Measurements from ENCODE around the gene CNST.
A peak's percentile ranks its signal among the peaks of the same experiment; 100 is the strongest.
"Not testable (repeated sequence)": the region's sequence is repeated elsewhere in the genome, so short reads cannot be mapped to it uniquely, and the experiment has no call there.

CNST gene

GRCh38 chr1:246690100-246690499, 123.8 kb downstream of the CNST start:
- intact Hi-C loops (cut with DNase I) = loop anchor here (10.0 kb wide), 2 partner anchors 65 to 185 kb away; partner anchors contain the start of gene SMYD3
- DNase-seq = peak in 2 of 42 donors; percentile 17 to 28

DNA sequence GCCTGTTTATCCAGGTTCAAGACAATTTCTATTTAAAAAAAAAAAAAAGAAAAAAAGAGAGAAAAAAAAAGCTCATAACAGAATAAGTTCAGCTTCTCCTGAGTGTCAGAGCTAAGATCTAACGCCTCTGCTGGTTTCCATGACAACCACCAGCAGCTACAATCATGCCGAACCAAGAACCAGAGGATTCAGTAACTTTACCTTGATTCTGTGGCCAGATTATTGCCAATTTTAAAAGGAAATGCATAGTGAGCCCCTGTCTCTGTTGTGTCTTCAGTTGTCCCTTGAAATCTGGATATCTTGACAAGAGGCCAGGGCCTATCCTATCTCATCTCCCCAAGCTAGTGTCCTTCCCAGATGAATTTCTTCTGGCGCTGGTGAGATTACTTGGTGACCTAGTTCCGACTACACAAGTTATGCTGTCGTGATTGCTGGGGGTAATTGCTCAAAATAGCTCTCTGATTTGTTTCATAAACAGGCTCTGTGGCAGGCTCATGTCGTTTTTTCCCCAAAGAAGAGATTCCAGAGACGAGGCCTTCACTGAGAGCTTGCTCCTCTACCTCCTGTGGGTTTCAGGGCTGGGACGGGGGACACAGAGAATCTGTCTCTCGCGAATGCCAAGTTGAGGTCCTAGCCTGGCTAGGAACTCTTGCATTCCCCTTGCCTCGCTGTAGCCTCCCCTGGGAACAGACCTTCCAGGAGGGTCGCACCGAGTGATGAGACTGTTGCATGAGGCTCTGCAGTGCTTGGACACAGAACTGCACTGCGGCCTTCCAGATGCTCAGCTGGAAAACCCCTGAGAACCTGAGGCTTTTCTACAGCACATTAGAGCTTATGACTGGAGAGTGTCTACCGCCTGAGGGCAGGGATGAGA, 125.6 kb downstream of the CNST start:
- intact Hi-C loops (cut with DNase I) = loop anchor here (10.0 kb wide), 2 partner anchors 63 to 187 kb away; partner anchors contain the start of gene SMYD3

GRCh38 chr1:246694213-246694895, 128.1 kb downstream of the CNST start:
- intact Hi-C loops (cut with DNase I) = loop anchor here (10.0 kb wide), 2 partner anchors 60 to 190 kb away; partner anchors contain the start of gene SMYD3
- DNase-seq = peak in 1 of 42 donors; percentile 19

More for the DNA sequence above, 125.6 kb downstream of the CNST start:
- peak in 25 of 42 donors; percentile 31 to 85 (median 53) for DNase-seq

DNA sequence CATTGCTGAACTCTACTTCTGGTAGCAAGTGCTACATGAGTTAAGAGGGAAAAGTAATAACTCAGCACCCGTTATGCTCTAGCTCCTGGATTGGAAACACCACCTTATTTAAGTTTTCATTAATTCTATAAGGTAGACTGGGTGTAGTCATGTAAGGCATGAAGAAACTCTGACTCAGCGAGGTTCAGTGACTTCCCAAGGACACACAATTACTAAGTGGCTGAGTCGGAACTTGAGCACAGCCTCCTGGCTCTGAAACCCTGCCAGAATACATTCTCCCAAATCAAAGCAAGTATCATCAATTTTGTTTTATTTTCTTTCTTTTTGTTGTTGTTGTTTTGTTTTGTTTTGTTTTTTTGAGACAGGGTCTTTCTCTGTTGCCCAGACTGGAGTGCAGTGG, 128.9 kb downstream of the CNST start:
- DNase-seq = peak in 1 of 42 donors; percentile 37
- intact Hi-C loops (cut with DNase I) = loop anchor here (5.0 to 10.0 kb wide), 3 partner anchors 48 to 190 kb away; partner anchors contain the start of gene SMYD3

DNA sequence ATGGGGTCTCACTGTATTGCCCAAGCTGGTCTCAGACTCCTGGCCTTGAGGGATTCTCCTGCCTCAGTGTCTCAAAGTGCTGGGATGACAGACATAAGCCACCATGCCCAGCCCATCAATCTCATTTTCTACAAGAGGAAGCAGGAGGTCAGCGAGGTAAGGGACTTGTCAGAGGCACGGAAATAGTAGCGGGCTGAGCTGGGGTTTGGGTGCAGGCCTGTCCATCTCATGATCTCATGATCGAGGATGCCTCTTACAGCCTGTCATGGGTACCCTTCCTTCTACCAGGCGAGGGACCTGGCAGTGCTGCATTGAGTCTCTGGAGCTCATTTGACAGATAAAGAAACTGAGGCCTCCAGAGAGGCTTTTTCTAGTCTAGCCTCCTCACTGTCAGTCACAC, 129.4 kb downstream of the CNST start:
- intact Hi-C loops (cut with DNase I) = loop anchor here (5.0 to 10.0 kb wide), 3 partner anchors 48 to 191 kb away; partner anchors contain the start of gene SMYD3
- no peak for DNase-seq

- intact Hi-C loops (cut with DNase I) = loop anchor here (5.0 to 10.0 kb wide), 3 partner anchors 51 to 194 kb away; partner anchors contain the start of gene SMYD3
- DNase-seq = peak in 1 of 42 donors; percentile 31
These were observed 132.3 kb downstream of the CNST start for GRCh38 chr1:246698466-246699094.

GRCh38 chr1:246699095-246699735, 133.0 kb downstream of the CNST start:
- DNase-seq = peak; percentile 65 to 93 (median 84)
- intact Hi-C loops (cut with DNase I) = loop anchor here (5.0 to 10.0 kb wide), 3 partner anchors 52 to 194 kb away; partner anchors contain the start of gene SMYD3

DNA sequence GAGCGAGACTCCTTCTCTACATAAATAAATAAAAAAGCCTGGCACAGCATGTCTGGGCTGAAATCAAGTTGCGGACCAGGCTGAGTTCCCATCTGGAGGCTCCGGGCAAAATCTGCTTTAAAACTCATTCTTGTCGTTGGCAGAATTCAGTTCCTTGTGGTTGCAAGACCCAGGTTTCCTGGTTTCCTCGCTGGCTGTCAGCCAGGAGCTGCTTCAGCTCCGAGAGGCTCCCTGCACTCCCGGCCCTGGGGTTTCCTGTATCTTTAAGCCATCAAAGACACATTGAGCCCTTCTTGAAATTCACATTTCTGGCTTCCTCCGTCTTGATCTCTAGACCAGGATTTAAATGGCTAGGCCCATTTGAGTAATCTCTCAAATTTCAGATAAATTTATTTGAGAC, 137.3 kb downstream of the CNST start:
- DNase-seq = peak in 1 of 42 donors; percentile 23
- intact Hi-C loops (cut with DNase I) = no loop called here

DNA sequence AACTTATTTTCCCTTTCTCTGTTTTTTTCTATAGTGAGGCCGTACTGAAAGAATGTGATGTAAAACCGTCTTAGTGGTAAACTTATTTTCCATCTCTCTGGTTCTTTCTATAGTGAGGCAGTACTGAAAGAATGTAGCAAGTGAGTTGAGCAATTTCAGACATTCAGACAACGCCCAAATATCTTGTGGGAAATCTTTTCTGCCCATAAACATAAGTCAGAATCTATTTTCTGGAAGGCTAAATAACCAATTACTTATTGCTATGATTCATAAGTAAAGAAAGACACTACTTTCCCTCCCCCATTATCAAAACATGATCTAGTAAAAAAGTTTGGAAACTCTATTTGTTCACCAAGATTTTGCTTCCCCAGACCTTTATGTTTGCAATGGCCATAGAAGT, 139.1 kb downstream of the CNST start:
- DNase-seq = no peak
- intact Hi-C loops (cut with DNase I) = no loop called here

GRCh38 chr1:246708166-246708565, 141.9 kb downstream of the CNST start:
- intact Hi-C loops (cut with DNase I) = no loop called here
- DNase-seq = no peak

DNA sequence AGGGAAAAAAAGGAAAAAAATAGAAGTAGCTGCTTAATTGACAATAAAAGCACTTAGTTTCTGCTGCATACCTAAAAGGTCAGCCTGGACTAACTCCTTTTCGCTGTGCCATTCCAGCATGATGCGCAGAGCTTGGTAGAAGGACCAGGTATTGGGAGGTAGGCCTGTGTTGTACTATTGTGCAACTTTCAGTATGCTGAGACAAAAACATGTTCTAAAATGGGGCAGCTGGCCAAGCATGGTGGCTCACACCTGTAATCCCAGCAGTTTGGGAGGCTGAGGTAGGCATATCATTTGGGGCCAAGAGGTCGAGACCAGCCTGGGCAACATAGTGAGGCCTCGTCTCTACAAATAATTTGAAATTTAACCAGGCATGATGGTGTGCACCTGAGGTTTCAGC, 142.9 kb downstream of the CNST start:
- DNase-seq = no peak
- intact Hi-C loops (cut with DNase I) = no loop called here

DNA sequence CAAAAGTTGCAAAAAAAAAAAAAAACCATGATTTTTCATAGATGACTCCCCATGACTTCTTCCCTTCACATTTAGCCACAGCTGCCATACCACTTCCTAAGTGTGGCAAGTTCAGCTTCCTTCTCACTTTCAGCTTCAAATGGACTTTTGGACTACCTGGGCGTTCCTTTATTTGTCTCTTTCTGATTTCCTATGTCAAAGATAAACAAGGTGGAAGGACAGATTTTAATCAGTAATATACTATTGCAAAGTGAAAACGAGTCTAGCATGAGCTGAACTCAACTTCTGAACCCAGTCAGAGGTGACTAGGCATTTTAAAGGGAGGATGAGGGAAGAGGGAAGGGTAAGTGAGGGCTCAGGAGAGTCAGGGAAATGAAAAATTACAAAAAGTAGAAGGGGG, 143.6 kb downstream of the CNST start:
- intact Hi-C loops (cut with DNase I) = no loop called here
- DNase-seq = no peak

DNA sequence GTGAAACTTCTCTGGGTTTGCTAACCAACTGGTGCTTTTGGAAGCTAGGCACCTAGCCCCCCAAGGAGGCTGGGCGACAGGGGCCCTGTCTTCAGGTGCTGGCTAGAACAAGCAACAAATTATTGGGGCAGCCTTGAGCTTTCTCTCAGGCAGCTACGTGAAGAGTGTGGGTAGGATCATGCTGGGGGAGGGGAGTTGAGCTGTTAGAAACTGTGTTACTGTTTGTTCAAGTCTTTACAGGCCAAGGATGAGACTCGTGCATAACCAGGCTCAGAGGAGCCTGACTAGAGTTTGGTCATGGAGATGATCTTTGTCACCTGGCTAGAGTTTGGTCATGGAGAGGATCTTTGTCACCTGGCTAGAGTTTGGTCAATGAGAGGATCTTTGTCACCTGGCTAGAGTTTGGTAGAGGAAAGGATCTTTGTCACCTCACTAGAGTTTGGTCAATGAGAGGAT, 145.3 kb downstream of the CNST start:
- no peak for DNase-seq
- intact Hi-C loops (cut with DNase I) = no loop called here

DNA sequence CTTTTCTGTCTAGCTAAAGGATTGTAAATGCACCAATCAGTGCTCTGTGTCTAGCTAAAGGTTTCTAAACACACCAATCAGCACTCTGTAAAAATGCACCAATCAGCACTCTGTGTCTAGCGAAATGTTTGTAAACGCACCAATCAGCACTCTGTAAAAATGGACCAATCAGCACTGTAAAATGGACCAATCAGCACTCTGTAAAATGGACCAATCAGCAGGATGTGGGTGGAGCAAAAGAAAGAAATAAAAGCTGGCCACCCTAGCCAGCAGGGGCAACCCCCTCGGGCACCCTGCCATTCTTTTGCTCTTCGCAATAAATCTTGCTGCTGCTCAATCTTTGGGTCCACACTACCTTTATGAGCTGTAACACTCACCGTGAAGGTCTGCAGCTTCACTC, 146.2 kb downstream of the CNST start:
- intact Hi-C loops (cut with DNase I); DNase-seq: not testable (repeated sequence)

Measured in head of caudate nucleus (tissue), 42 donors.